Sigmoid colon (tissue), 3 donors: ENCODE measurements around the gene ITPR2.

Experiments used
- CTCF ChIP-seq, 4 experiments: fragments of 450-650 bp in 3 of 4; fragments of 200-600 bp in 1 of 4; IDR thresholded peaks; one replicate each; pipeline ENCODE4 v1.5.1; 2016 to 2019; ENCODE audit warnings: antibody characterized with exemption in 4 of 4, mild to moderate bottlenecking in 3 of 4, moderate library complexity in 2 of 4
- POLR2A ChIP-seq, 2 donors: fragments of 450-650 bp; IDR thresholded peaks; one replicate each; pipeline ENCODE4 v1.6.1; 2016; ENCODE audit warnings: antibody characterized with exemption in 2 of 2, mild to moderate bottlenecking in 2 of 2, moderate library complexity in 2 of 2

- no peak for TF ChIP-seq CTCF (IDR thresholded peaks at IDR 0.05)
- TF ChIP-seq POLR2A (IDR thresholded peaks at IDR 0.05) = no peak
These were observed 111.2 kb downstream of the ITPR2 start for GRCh38 chr12:26721800-26722199.
